ENCODE measurements around the gene FAR2.

The FAR2 gene

DNA sequence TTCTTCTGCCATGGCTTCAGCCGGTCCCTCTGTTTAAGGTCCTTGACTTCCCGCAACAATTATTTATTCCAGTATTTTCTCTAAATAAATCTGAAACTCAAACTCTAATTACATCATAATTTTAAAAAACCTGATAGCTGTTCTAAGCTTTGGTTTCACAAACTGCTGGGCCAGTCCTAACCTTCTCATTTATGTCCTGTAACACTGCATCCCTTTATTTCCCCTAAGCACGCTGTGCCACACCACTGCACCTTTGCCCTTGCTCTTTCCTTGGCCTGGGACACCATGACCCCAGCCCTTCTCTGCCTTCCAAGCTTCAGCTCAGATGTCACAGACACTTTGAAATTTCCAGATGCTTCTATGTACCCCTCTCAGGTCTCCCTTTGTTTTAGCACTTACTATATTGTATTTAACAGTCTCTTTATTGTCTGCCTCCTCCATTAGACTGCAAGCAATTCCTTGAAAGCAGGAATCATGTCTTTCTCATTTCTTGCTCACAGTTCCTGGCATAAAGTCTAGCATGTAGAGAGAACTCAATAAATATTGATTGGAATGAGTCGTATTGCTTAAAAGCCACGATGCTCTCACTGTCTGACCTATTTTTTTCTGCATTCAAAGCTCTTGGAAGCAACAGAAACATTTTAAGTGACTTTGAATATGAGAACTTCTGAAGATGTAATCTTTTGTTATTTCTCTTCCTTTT is 120.8 kb downstream of the FAR2 start:
- Histone ChIP-seq H3K4me1 (ENCODE audit: insufficient read depth, low read length, severe bottlenecking) (no peaks in the 10 kb centered on the region), H3F3A (ENCODE audit: insufficient read depth, low read length) (no peaks in the 10 kb centered on the region), H2AFZ (ENCODE audit: low read length) (no peak overlapping the region), H3K27me3 (ENCODE audit: insufficient read depth, low read length) (no peaks in the 10 kb centered on the region), H3K79me2 (ENCODE audit: insufficient read depth, low read length) (no peaks in the 10 kb centered on the region), H3K36me3 (ENCODE audit: insufficient read depth, low read length) (no peaks in the 10 kb centered on the region), H3K27ac (ENCODE audit: low read depth, low read length, poor library complexity, severe bottlenecking) (no peak overlapping the region), H4K20me1 (ENCODE audit: insufficient read depth, low read length) (no peaks in the 10 kb centered on the region), H3K9me2 (ENCODE audit: low read depth, low read length) (no peaks in the 10 kb centered on the region), H3K4me3 (ENCODE audit: low read depth, low read length, poor library complexity, severe bottlenecking) (no peak overlapping the region), H3K9ac (ENCODE audit: low read length) (no peak overlapping the region), H3K9me3 (ENCODE audit: low read length) (no peaks in the 10 kb centered on the region), H3K4me2 (ENCODE audit: low read length) (no peak overlapping the region)
- TF ChIP-seq, protein P1, sequence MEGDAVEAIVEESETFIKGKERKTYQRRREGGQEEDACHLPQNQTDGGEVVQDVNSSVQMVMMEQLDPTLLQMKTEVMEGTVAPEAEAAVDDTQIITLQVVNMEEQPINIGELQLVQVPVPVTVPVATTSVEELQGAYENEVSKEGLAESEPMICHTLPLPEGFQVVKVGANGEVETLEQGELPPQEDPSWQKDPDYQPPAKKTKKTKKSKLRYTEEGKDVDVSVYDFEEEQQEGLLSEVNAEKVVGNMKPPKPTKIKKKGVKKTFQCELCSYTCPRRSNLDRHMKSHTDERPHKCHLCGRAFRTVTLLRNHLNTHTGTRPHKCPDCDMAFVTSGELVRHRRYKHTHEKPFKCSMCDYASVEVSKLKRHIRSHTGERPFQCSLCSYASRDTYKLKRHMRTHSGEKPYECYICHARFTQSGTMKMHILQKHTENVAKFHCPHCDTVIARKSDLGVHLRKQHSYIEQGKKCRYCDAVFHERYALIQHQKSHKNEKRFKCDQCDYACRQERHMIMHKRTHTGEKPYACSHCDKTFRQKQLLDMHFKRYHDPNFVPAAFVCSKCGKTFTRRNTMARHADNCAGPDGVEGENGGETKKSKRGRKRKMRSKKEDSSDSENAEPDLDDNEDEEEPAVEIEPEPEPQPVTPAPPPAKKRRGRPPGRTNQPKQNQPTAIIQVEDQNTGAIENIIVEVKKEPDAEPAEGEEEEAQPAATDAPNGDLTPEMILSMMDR (IDR thresholded peaks at IDR 0.05; ENCODE audit: low read length) = no peak
- no peak for TF ChIP-seq EZH2 (IDR thresholded peaks at IDR 0.05; ENCODE audit: borderline replicate concordance, low read length)

DNA sequence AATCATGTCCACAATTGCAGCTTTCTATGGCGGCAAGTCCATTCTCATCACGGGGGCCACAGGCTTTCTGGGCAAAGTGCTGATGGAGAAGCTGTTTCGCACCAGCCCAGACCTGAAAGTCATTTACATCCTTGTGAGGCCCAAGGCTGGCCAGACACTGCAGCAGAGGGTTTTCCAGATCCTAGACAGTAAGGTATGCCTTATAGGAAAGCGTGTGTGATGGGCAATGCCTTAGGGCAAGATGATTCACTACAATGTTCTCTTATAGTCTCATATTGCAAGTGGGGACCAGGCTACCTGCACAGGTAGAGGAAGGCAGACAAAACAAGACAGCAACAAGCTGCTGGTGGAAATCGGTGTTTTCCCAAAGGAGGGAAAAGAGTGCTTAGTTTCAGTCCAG is 121.4 kb downstream of the FAR2 start:
- H3K9ac ChIP-seq (ENCODE audit: low read length) = no peak overlapping the region

DNA sequence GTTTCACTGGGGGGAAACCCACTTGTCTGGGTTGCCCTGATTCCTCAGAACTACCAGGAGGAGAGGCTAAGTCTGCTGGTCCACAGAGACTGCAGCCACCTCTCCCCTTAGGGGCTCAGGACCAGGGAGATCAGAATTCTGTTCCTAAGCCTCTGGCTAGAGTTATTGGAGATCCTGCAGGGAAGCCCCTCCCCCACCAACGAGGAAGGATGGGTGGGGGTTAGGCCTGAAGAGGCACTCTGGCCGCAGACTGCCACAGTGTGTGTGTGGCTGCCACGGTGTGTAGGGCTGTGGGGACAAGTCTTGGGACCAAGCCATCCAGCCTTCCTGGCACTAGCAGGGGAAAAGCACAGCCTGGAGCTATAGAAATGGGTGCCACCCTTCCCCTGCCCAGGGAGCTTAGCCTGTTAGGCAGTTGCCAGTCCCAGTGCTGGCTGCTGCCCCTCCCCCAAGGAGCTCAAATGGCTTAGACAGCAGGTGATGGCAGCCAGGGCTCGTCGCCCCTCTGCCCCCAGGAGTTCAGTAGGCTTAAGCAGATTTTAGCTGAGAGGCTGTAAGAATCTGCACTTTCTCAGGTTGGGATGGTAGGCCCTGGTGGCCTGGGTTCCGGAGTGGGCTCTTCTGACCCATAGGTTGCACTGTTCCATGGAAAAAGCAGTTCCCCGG is 124.2 kb downstream of the FAR2 start:
- Histone ChIP-seq H4K20me1 (ENCODE audit: insufficient read depth, low read length) (no peaks in the 10 kb centered on the region), H2AFZ (ENCODE audit: low read length) (no peak overlapping the region), H3K4me2 (ENCODE audit: low read length) (no peak overlapping the region), H3K9me3 (ENCODE audit: low read length) (no peaks in the 10 kb centered on the region), H3K9ac (ENCODE audit: low read length) (no peak overlapping the region), H3K9me2 (ENCODE audit: low read depth, low read length) (no peaks in the 10 kb centered on the region), H3K36me3 (ENCODE audit: insufficient read depth, low read length) (no peaks in the 10 kb centered on the region), H3K79me2 (ENCODE audit: insufficient read depth, low read length) (no peaks in the 10 kb centered on the region), H3K27me3 (ENCODE audit: insufficient read depth, low read length) (no peaks in the 10 kb centered on the region), H3K4me3 (ENCODE audit: low read depth, low read length, poor library complexity, severe bottlenecking) (no peak overlapping the region), H3K4me1 (ENCODE audit: insufficient read depth, low read length, severe bottlenecking) (no peaks in the 10 kb centered on the region), H3K27ac (ENCODE audit: low read depth, low read length, poor library complexity, severe bottlenecking) (no peak overlapping the region), H3F3A (ENCODE audit: insufficient read depth, low read length) (no peaks in the 10 kb centered on the region)
- no peak for TF ChIP-seq EZH2 (IDR thresholded peaks at IDR 0.05; ENCODE audit: borderline replicate concordance, low read length)
- TF ChIP-seq, protein P1 (IDR thresholded peaks at IDR 0.05; ENCODE audit: low read length) = no peak

More for the DNA sequence above, 121.4 kb downstream of the FAR2 start:
- H3K36me3 ChIP-seq (ENCODE audit: insufficient read depth, low read length) = no peaks in the 10 kb centered on the region
- no peak overlapping the region for H3K27ac ChIP-seq (ENCODE audit: low read depth, low read length, poor library complexity, severe bottlenecking)
- no peaks in the 10 kb centered on the region for H3K79me2 ChIP-seq (ENCODE audit: insufficient read depth, low read length)
- H3F3A ChIP-seq (ENCODE audit: insufficient read depth, low read length) = no peaks in the 10 kb centered on the region
- H3K9me2 ChIP-seq (ENCODE audit: low read depth, low read length) = no peaks in the 10 kb centered on the region
- no peaks in the 10 kb centered on the region for H3K27me3 ChIP-seq (ENCODE audit: insufficient read depth, low read length)
- H3K4me2 ChIP-seq (ENCODE audit: low read length) = no peak overlapping the region
- H2AFZ ChIP-seq (ENCODE audit: low read length) = no peak overlapping the region
- H3K9me3 ChIP-seq (ENCODE audit: low read length) = no peaks in the 10 kb centered on the region
- no peaks in the 10 kb centered on the region for H3K4me1 ChIP-seq (ENCODE audit: insufficient read depth, low read length, severe bottlenecking)
- no peak overlapping the region for H3K4me3 ChIP-seq (ENCODE audit: low read depth, low read length, poor library complexity, severe bottlenecking)
- no peaks in the 10 kb centered on the region for H4K20me1 ChIP-seq (ENCODE audit: insufficient read depth, low read length)
- TF ChIP-seq, protein P1 (IDR thresholded peaks at IDR 0.05; ENCODE audit: low read length) = no peak
- TF ChIP-seq EZH2 (IDR thresholded peaks at IDR 0.05; ENCODE audit: borderline replicate concordance, low read length) = no peak
